GM19351 (cell line): Measurements from ENCODE around the gene CIITA.

ENCODE experiments used
- ATAC-seq: cut with Tn5 transposase; IDR thresholded peaks from one replicate; pipeline ENCODE4 v1.9.1; 2021; ENCODE audit warnings: mild to moderate bottlenecking, moderate library complexity; ENCODE audit not compliant: unreplicated experiment

CIITA gene

GRCh38 chr16:10851512-10851911, 25.5 kb upstream of the CIITA start:
- ATAC-seq: no peak

- ATAC-seq: no peak
Observed at GRCh38 chr16:10852286-10852685, 24.7 kb upstream of the CIITA start.

GRCh38 chr16:10852948-10853347, 24.1 kb upstream of the CIITA start:
- ATAC-seq: no peak

- ATAC-seq: no peak
Observed at GRCh38 chr16:10856042-10856441, 21.0 kb upstream of the CIITA start.

GRCh38 chr16:10858203-10858602, 18.8 kb upstream of the CIITA start:
- no peak for ATAC-seq

GRCh38 chr16:10859020-10859419, 18.0 kb upstream of the CIITA start:
- no peak for ATAC-seq

- ATAC-seq: no peak
Observed at GRCh38 chr16:10859658-10860057, 17.3 kb upstream of the CIITA start.

GRCh38 chr16:10862438-10862837, 14.6 kb upstream of the CIITA start:
- no peak for ATAC-seq

- ATAC-seq: no peak
Observed at GRCh38 chr16:10865991-10866966, 10.7 kb upstream of the CIITA start.

- ATAC-seq: no peak
Observed at GRCh38 chr16:10867199-10867598, 9.8 kb upstream of the CIITA start.

- ATAC-seq: no peak
Observed at GRCh38 chr16:10868104-10868595, 8.9 kb upstream of the CIITA start.

GRCh38 chr16:10868596-10869469, 8.2 kb upstream of the CIITA start:
- ATAC-seq: peak; percentile 38

- peak; percentile 28 for ATAC-seq
Observed at GRCh38 chr16:10870137-10870776, 6.7 kb upstream of the CIITA start.

GRCh38 chr16:10870808-10871156, 6.2 kb upstream of the CIITA start:
- ATAC-seq: no peak

GRCh38 chr16:10871157-10871991, 5.6 kb upstream of the CIITA start:
- ATAC-seq: peak; percentile 65

- ATAC-seq: no peak
Observed at GRCh38 chr16:10876315-10876714, 687 bp upstream of the CIITA start.

- no peak for ATAC-seq
Observed at GRCh38 chr16:10877472-10877946, 507 bp downstream of the CIITA start.

- no peak for ATAC-seq
Observed at GRCh38 chr16:10878328-10878643, 1.3 kb downstream of the CIITA start.

GRCh38 chr16:10878644-10879501, 1.9 kb downstream of the CIITA start:
- ATAC-seq: peak; percentile 33
